Thymus (tissue), 11 donors: Measurements from ENCODE around the gene C20orf144. TPM values are rescaled to one million over a fixed set of nuclear protein-coding genes. Genes with fewer than 3 reads are reported as not detected.

Experiments used
- DNase-seq, 9 donors: peaks; one replicate each; pipeline ENCODE4 v3.0.0-alpha.2; 2013; ENCODE audit warnings: low spot score in 9 of 9, low read depth in 6 of 9, missing footprints in 1 of 9
- H3K27ac ChIP-seq, 2 donors: one replicate each; pipeline ENCODE4 v1.5.1; 2013; ENCODE audit warnings: control low read depth in 1 of 2, low read depth in 1 of 2, low read length in 1 of 2, mild to moderate bottlenecking in 1 of 2, moderate library complexity in 1 of 2
- H3K27me3 ChIP-seq, 2 donors: one replicate each; pipeline ENCODE4 v1.5.1; 2013; ENCODE audit warnings: low read length in 1 of 2; ENCODE audit not compliant: control insufficient read depth in 2 of 2, insufficient read depth in 1 of 2
- H3K36me3 ChIP-seq, 2 donors: one replicate each; pipeline ENCODE4 v1.5.1; 2013; ENCODE audit warnings: low read length in 1 of 2, mild to moderate bottlenecking in 1 of 2, moderate library complexity in 1 of 2; ENCODE audit not compliant: control insufficient read depth in 2 of 2, insufficient read depth in 2 of 2
- H3K4me1 ChIP-seq, 2 donors: one replicate each; pipeline ENCODE4 v1.5.1; 2013; ENCODE audit warnings: low read length in 2 of 2; ENCODE audit not compliant: control insufficient read depth in 2 of 2, insufficient read depth in 2 of 2
- H3K4me3 ChIP-seq, 2 donors: one replicate each; pipeline ENCODE4 v1.5.1; 2013; ENCODE audit warnings: low read length in 2 of 2, control low read depth in 1 of 2, mild to moderate bottlenecking in 1 of 2
- H3K9me3 ChIP-seq, 2 donors: one replicate each; pipeline ENCODE4 v1.5.1; 2013; ENCODE audit warnings: low read length in 1 of 2, mild to moderate bottlenecking in 1 of 2; ENCODE audit not compliant: control insufficient read depth in 2 of 2, insufficient read depth in 1 of 2
- WGBS: extraction: QIAGEN DNeasy Blood & Tissue Kit; methylation state at CpG from one replicate; pipeline ENCODE4 v1.1.7; 2013; 5-methylcytosine and 5-hydroxymethylcytosine counted together
- polyA plus RNA-seq: library from polyadenylated mRNA; stranded (reverse); fragments of 200-250 nt; gene quantifications from one replicate; pipeline ENCODE4 v1.2.3, GENCODE V29; 2013
- total RNA-seq: library from RNA; stranded (reverse); fragments of 120-200 nt; gene quantifications from one replicate; pipeline ENCODE4 v1.2.4, GENCODE V29; 2013
- donor health status: healthy.

Gene C20orf144
- total and polyA plus RNA-seq, 2 donors = 0.09 to 0.23 TPM

GRCh38 chr20:33653900-33654596, 8.1 kb upstream of the C20orf144 start:
- no peak overlapping the region for H3K4me3 ChIP-seq
- WGBS = 91% methylated on average over 11 of the region's 11 CpGs
- H3K4me1 ChIP-seq = peaks cover 0 to 4% of the 10 kb centered on the region in 2 donors

GRCh38 chr20:33654680-33655161, 7.4 kb upstream of the C20orf144 start:
- 84% methylated on average over 14 of the region's 14 CpGs for WGBS
- H3K27ac ChIP-seq = no peak overlapping the region
- DNase-seq = no peak
- no peak overlapping the region for H3K4me3 ChIP-seq
- peaks cover 0 to 9% of the 10 kb centered on the region in 2 donors for H3K36me3 ChIP-seq
- no peaks in the 10 kb centered on the region for H3K9me3 ChIP-seq
- no peaks in the 10 kb centered on the region for H3K27me3 ChIP-seq
- H3K4me1 ChIP-seq = no peaks in the 10 kb centered on the region

More at GRCh38 chr20:33653900-33654596, 8.1 kb upstream of the C20orf144 start:
- H3K36me3 ChIP-seq = peaks cover 0 to 9% of the 10 kb centered on the region in 2 donors
- DNase-seq = no peak
- no peak overlapping the region for H3K27ac ChIP-seq
- H3K27me3 ChIP-seq = no peaks in the 10 kb centered on the region
- H3K9me3 ChIP-seq = no peaks in the 10 kb centered on the region

GRCh38 chr20:33655164-33655563, 7.0 kb upstream of the C20orf144 start:
- Histone ChIP-seq H3K9me3 (no peaks in the 10 kb centered on the region), H3K4me1 (no peaks in the 10 kb centered on the region), H3K4me3 (no peak overlapping the region), H3K27ac (no peak overlapping the region), H3K27me3 (no peaks in the 10 kb centered on the region), H3K36me3 (peaks cover 0 to 9% of the 10 kb centered on the region in 2 donors)
- no peak for DNase-seq
- WGBS = 76% methylated on average over 4 of the region's 4 CpGs

GRCh38 chr20:33656010-33656782, 5.9 kb upstream of the C20orf144 start:
- no peak for DNase-seq
- Histone ChIP-seq H3K9me3 (no peaks in the 10 kb centered on the region), H3K4me1 (no peaks in the 10 kb centered on the region), H3K27ac (no peak overlapping the region), H3K27me3 (no peaks in the 10 kb centered on the region), H3K4me3 (no peak overlapping the region), H3K36me3 (peaks cover 0 to 9% of the 10 kb centered on the region in 2 donors)
- 96% methylated on average over 10 of the region's 10 CpGs for WGBS

DNA sequence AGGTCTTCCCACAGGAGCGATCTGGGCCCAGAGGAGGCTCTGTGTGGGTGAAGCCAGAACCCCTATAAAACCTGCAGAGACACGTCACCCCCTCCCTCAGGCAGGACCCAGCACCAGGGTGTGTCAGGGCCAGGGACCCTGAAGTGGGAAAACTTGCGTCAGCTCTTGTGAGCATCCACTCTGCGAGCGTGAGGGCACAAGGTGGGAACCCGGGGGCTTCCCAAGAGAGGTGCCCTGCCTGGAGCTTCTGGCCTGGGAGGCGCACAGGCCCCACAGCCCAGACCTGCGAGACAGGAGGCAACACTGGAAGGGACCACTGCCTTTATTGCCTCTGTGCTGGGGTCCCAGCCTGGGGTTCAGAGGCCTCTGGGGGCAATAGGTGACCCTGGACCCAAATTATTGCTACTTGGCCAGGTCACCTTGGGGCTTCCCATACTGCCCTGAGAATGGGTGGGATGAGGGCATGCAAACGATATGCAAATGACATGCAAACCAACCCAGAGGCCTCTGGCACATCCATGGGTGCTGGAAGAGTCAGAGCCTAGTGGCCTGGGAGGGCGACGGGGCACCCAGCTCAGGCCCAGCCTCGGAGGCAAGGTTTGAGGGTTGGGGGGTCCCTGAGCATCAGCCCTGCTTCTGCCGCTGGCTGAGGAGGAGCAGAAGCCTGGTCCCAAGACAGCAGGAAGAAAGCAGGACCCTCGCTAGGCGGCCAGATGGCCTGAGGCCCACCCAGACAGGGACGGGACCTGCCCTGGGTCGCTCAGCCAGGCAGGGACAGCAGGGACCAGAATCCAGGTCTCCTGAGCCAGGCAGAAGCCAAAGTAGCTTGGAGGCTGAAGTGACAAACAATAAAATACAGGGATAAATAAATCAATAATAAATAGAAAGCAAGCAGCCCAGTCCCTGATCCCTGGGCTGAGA, 5.1 kb upstream of the C20orf144 start:
- no peaks in the 10 kb centered on the region for H3K27me3 ChIP-seq
- no peaks in the 10 kb centered on the region for H3K9me3 ChIP-seq
- no peaks in the 10 kb centered on the region for H3K4me1 ChIP-seq
- no peak for DNase-seq
- peaks cover 0 to 9% of the 10 kb centered on the region in 2 donors for H3K36me3 ChIP-seq
- no peak overlapping the region for H3K27ac ChIP-seq
- H3K4me3 ChIP-seq = no peak overlapping the region
- WGBS = 98% methylated on average over 17 of the region's 17 CpGs

DNA sequence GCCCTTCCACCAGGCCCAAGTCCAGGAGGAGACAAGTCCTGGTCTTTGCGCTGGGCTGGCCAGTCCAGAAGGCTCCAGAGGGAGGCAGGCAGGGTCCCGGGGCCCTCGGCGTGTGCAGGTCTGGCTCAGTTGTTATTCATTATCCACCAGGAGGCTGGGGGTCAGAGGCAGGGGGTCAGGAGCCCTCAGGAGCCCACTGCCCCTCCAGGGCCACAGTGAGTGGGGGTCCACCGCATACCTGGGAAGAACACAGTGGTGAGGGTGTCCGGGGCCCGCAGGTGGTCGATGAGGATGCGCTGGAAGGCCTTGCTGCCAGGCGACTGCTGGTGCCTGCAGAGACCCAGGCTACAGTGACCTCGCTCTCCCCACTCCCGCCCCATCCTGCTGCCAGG, 4.4 kb upstream of the C20orf144 start:
- Histone ChIP-seq H3K4me3 (no peak overlapping the region), H3K27ac (no peak overlapping the region), H3K27me3 (no peaks in the 10 kb centered on the region), H3K4me1 (peaks cover 0 to 2% of the 10 kb centered on the region in 2 donors), H3K36me3 (peaks cover 0 to 9% of the 10 kb centered on the region in 2 donors), H3K9me3 (no peaks in the 10 kb centered on the region)
- DNase-seq = no peak
- 99% methylated on average over 12 of the region's 12 CpGs for WGBS

- no peaks in the 10 kb centered on the region for H3K27me3 ChIP-seq
- H3K4me3 ChIP-seq = no peak overlapping the region
- H3K36me3 ChIP-seq = peaks cover 0 to 9% of the 10 kb centered on the region in 2 donors
- peaks cover 0 to 4% of the 10 kb centered on the region in 2 donors for H3K9me3 ChIP-seq
- DNase-seq = no peak
- 97% methylated on average over 8 of the region's 8 CpGs for WGBS
- H3K4me1 ChIP-seq = peaks cover 0 to 9% of the 10 kb centered on the region in 2 donors
- no peak overlapping the region for H3K27ac ChIP-seq
These were observed 3.6 kb upstream of the C20orf144 start for GRCh38 chr20:33658510-33658909.

GRCh38 chr20:33658929-33659328, 3.2 kb upstream of the C20orf144 start:
- Histone ChIP-seq H3K36me3 (peaks cover 0 to 9% of the 10 kb centered on the region in 2 donors), H3K27me3 (no peaks in the 10 kb centered on the region), H3K27ac (no peak overlapping the region), H3K9me3 (peaks cover 0 to 4% of the 10 kb centered on the region in 2 donors), H3K4me3 (no peak overlapping the region), H3K4me1 (peaks cover 0 to 12% of the 10 kb centered on the region in 2 donors)
- WGBS = 98% methylated on average over 4 of the region's 4 CpGs
- no peak for DNase-seq
